ENCODE measurements around the gene LRRC4C.

DNA sequence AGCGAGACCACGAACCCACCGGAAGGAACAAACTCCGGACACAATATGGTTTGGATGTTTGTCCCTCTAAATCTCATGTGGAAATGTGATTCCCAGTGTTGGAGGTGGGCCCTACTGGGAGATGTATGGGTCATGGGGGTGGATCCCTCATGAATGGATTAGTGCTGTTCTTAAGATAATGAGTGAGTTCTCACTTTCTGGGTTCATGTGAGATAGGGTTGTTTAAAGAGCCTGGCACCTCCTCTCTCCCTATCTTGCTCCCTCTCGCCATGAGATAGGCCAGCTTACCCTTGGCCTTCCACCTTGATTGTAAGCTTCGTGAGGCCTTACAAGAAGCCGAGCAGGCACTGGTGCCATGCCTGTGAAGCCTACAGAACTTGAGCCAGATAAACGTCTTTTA lies 184.6 kb downstream of the LRRC4C start:
- no peak for TF ChIP-seq POLR2AphosphoS5 (IDR thresholded peaks at IDR 0.05; ENCODE audit: low read depth, low read length)
- TF ChIP-seq, protein P1, sequence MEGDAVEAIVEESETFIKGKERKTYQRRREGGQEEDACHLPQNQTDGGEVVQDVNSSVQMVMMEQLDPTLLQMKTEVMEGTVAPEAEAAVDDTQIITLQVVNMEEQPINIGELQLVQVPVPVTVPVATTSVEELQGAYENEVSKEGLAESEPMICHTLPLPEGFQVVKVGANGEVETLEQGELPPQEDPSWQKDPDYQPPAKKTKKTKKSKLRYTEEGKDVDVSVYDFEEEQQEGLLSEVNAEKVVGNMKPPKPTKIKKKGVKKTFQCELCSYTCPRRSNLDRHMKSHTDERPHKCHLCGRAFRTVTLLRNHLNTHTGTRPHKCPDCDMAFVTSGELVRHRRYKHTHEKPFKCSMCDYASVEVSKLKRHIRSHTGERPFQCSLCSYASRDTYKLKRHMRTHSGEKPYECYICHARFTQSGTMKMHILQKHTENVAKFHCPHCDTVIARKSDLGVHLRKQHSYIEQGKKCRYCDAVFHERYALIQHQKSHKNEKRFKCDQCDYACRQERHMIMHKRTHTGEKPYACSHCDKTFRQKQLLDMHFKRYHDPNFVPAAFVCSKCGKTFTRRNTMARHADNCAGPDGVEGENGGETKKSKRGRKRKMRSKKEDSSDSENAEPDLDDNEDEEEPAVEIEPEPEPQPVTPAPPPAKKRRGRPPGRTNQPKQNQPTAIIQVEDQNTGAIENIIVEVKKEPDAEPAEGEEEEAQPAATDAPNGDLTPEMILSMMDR (IDR thresholded peaks at IDR 0.05) = no peak

Data from Panc1 (cell line).